H7 (cell line): Measurements from ENCODE around the gene ZNF770. TPM values are rescaled to one million over a fixed set of nuclear protein-coding genes. Genes with fewer than 3 reads are reported as not detected.
"Not testable (repeated sequence)": the region's sequence is repeated elsewhere in the genome, so short reads cannot be mapped to it uniquely, and the experiment has no call there.

Experiments used
- DNase-seq: peaks from one replicate; pipeline ENCODE4 v3.0.0; 2012
- H3K27me3 ChIP-seq: 2 replicates; pipeline ENCODE4 v1.6.0; 2011; ENCODE audit warnings: mild to moderate bottlenecking, low read length; ENCODE audit not compliant: control insufficient read depth, insufficient read depth
- H3K36me3 ChIP-seq: replicated peaks from 2 replicates; pipeline ENCODE4 v1.5.1; 2011; ENCODE audit warnings: low read length; ENCODE audit not compliant: control insufficient read depth, insufficient read depth
- H3K4me3 ChIP-seq: 2 replicates; pipeline ENCODE4 v1.5.1; 2011; ENCODE audit warnings: low read depth, mild to moderate bottlenecking, control low read depth, low read length, moderate library complexity; ENCODE audit not compliant: insufficient read depth
- total RNA-seq: library from RNA; depleted of rRNA; stranded (reverse); fragments of >200 nt; shearing (Covaris generic); gene quantifications from 2 replicates; pipeline ENCODE4 v1.2.3, GENCODE V29; 2014

Gene ZNF770
- total RNA-seq, 1 experiment from 2014 or later, result 45.7 TPM

GRCh38 chr15:34993877-34994276, 5.8 kb upstream of the ZNF770 start:
- Histone ChIP-seq H3K36me3 (no peaks in the 10 kb centered on the region), H3K4me3 (no peak overlapping the region), H3K27me3 (no peaks in the 10 kb centered on the region)
- no peak for DNase-seq

- no peak for DNase-seq
- H3K36me3 ChIP-seq, result no peaks in the 10 kb centered on the region
- no peaks in the 10 kb centered on the region for H3K27me3 ChIP-seq
- no peak overlapping the region for H3K4me3 ChIP-seq
Measured at GRCh38 chr15:34993412-34993811, 5.3 kb upstream of the ZNF770 start.

- no peak for DNase-seq
- peaks cover 13% of the 10 kb centered on the region for H3K36me3 ChIP-seq
- H3K4me3 ChIP-seq, result peak overlapping the region; percentile 80
- H3K27me3 ChIP-seq, result no peaks in the 10 kb centered on the region
Measured at GRCh38 chr15:34987609-34988026, 469 bp downstream of the ZNF770 start.

GRCh38 chr15:34986771-34987480, 1.2 kb downstream of the ZNF770 start:
- H3K27me3 ChIP-seq, result no peaks in the 10 kb centered on the region
- no peak for DNase-seq
- H3K4me3 ChIP-seq, result peak overlapping the region; percentile 80
- peaks cover 15% of the 10 kb centered on the region for H3K36me3 ChIP-seq

- H3K4me3 ChIP-seq, result peak overlapping the region; percentile 80
- no peak for DNase-seq
- no peaks in the 10 kb centered on the region for H3K27me3 ChIP-seq
- H3K36me3 ChIP-seq, result peaks cover 15% of the 10 kb centered on the region
Measured at GRCh38 chr15:34986326-34986725, 1.8 kb downstream of the ZNF770 start.

GRCh38 chr15:34984889-34985630, 3.0 kb downstream of the ZNF770 start:
- no peak overlapping the region for H3K4me3 ChIP-seq
- no peak for DNase-seq
- no peaks in the 10 kb centered on the region for H3K27me3 ChIP-seq
- H3K36me3 ChIP-seq, result peaks cover 15% of the 10 kb centered on the region

GRCh38 chr15:34976743-34977142, 11.3 kb downstream of the ZNF770 start:
- DNase-seq, result no peak
- H3K36me3 ChIP-seq, result 0 out of 2 replicates have a peak, but pooled peaks cover 4% of the 10 kb centered on the region
- no peak overlapping the region for H3K4me3 ChIP-seq
- no peaks in the 10 kb centered on the region for H3K27me3 ChIP-seq

GRCh38 chr15:34976073-34976472, 12.0 kb downstream of the ZNF770 start:
- H3K27me3 ChIP-seq, result no peaks in the 10 kb centered on the region
- DNase-seq, result no peak
- 0 out of 2 replicates have a peak, but pooled peaks cover 4% of the 10 kb centered on the region for H3K36me3 ChIP-seq
- H3K4me3 ChIP-seq, result no peak overlapping the region

- Histone ChIP-seq H3K36me3 (0 out of 2 replicates have a peak, but pooled peaks cover 2% of the 10 kb centered on the region), H3K4me3 (no peak overlapping the region), H3K27me3 (no peaks in the 10 kb centered on the region)
- no peak for DNase-seq
Measured at GRCh38 chr15:34973512-34973911, 14.6 kb downstream of the ZNF770 start.

- H3K4me3 ChIP-seq, result peak overlapping the region; percentile 75
- H3K27me3 ChIP-seq, DNase-seq, H3K36me3 ChIP-seq: not testable (repeated sequence)
Measured at GRCh38 chr15:34970098-34970643, 17.9 kb downstream of the ZNF770 start.

- H3K36me3 ChIP-seq, result no peaks in the 10 kb centered on the region
- peak within 1 kb of the TSS; percentile 75 for H3K4me3 ChIP-seq
- DNase-seq, result peak; percentile 90
Measured at GRCh38 chr15:34969340-34970097, 18.6 kb downstream of the ZNF770 start, which contains the start of gene AQR. TSS of gene AQR (minus strand) at chr15:34969742. CDS start at chr15:34969613, 129 bp downstream.

GRCh38 chr15:34964277-34964676, 23.8 kb downstream of the ZNF770 start:
- no peaks in the 10 kb centered on the region for H3K27me3 ChIP-seq
- no peak overlapping the region for H3K4me3 ChIP-seq
- no peaks in the 10 kb centered on the region; the same call in 1 of the 2 replicates for H3K36me3 ChIP-seq
- DNase-seq, result no peak

More at GRCh38 chr15:34969340-34970097, 18.6 kb downstream of the ZNF770 start, which contains the start of gene AQR:
- no peaks in the 10 kb centered on the region for H3K27me3 ChIP-seq

GRCh38 chr15:34953851-34954250, 34.2 kb downstream of the ZNF770 start:
- DNase-seq, result no peak
- Histone ChIP-seq H3K36me3 (peaks cover 2% of the 10 kb centered on the region), H3K27me3 (no peaks in the 10 kb centered on the region), H3K4me3 (no peak overlapping the region)

GRCh38 chr15:34952481-34952880, 35.6 kb downstream of the ZNF770 start:
- Histone ChIP-seq H3K27me3 (no peaks in the 10 kb centered on the region), H3K36me3 (peaks cover 4% of the 10 kb centered on the region), H3K4me3 (no peak overlapping the region)
- no peak for DNase-seq
